Measurements from ENCODE around the gene WWOX. TPM values are rescaled to one million over a fixed set of nuclear protein-coding genes. Genes with fewer than 3 reads are reported as not detected.

Gene WWOX
- total RNA-seq, 5 donors from 2014 or later (not counting 1 experiment from before 2014, with no cell fraction given) = 21.2 to 26.0 (median 22.6) TPM

DNA sequence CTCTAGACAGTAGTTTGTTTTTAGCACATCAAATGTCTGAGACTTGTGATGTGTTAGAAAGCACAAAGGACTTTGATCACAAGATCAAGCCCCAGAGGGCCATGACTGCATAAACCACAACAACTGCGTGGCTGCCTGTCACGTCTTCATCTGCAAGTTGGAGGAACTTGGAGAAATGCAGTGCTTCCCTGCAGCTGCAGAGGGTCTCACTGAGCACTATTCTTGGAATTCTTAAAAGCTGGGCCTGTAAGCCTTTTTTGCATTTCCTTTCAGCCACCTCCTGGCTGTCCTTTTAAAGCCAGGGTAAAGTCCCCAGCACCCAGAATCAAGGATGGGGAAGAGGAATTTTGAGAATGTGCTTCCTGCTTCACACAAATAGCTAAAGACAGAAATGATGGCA, 1069.8 kb downstream of the WWOX start:
- Mint-ChIP-seq H3K4me1 (peaks cover 0 to 6% (median 5%) of the 10 kb centered on the region in 3 donors), H3K27ac (no peak overlapping the region), H3K4me3 (no peak overlapping the region), H3K9me3 (peaks cover 7 to 9% (median 9%) of the 10 kb centered on the region in 3 donors), H3K36me3 (peaks cover 6% of the 10 kb centered on the region), H3K27me3 (peaks cover 0 to 4% of the 10 kb centered on the region in 2 donors)
- no peak overlapping the region for H3K27ac ChIP-seq (ENCODE audit: low read length)
- peak in 1 of 4 experiments; percentile 53 for ATAC-seq (replicated peaks in 1 of 4)
- DNase-seq = peak in 1 of 35 experiments; percentile 12
- H3K4me3 ChIP-seq (ENCODE audit: control insufficient read depth in 1 of 2, extremely low read depth in 1 of 2, low read length in 1 of 2) = no peak overlapping the region
- no CpG with 5 or more reads among the region's 2 CpGs for WGBS (ENCODE audit: insufficient coverage)
- no peaks in the 10 kb centered on the region for H3K36me3 ChIP-seq (ENCODE audit: control insufficient read depth in 2 of 2, extremely low read depth in 1 of 2, insufficient read depth in 1 of 2, low read length in 1 of 2)
- no peaks in the 10 kb centered on the region for H3K9me3 ChIP-seq
- ChIA-PET CTCF (no interaction called here), POLR2A (no interaction called here)
- peaks cover 2 to 8% of the 10 kb centered on the region in 2 experiments for H3K4me1 ChIP-seq (ENCODE audit: control insufficient read depth in 1 of 2, extremely low read depth in 1 of 2, insufficient read depth in 2 of 2, low read length in 2 of 2)
- no peaks in the 10 kb centered on the region for H3K27me3 ChIP-seq (replicated peaks in 1 of 2; ENCODE audit: control insufficient read depth in 2 of 2, extremely low read depth in 1 of 2, insufficient read depth in 2 of 2, low read length in 1 of 2)

DNA sequence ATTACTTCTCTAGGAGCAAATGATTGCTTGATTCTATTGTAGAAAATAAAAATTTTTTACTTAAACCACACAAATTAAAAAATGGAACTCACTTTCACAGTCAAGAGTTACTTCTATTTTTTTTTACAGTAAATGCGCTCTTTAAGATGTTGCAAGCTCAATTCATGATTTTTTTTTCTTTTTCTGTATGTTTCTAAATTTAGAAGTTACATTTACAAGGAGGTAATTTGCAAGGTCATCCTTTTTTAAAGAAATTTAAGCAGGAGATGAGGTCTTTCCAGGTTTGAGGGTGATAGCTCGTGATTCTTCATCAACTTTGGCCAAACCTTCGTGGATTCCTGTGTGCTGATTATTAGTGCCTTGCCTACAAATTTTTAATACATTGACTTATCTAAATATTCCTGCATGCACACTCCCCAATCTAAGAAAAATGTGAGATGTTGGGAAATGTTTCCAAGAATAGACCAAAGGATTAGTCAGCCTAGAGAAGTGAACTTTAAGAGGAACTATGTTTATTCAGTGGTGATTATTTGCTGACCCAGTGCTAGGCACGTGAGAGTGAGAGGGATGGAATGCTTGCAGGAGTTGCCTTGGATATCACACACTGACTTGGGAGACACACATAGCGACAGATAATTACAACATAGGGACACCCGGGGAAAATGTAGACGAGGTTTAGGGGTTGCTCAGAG, 1071.2 kb downstream of the WWOX start:
- no peaks in the 10 kb centered on the region for H3K9me3 ChIP-seq
- Mint-ChIP-seq H3K4me1 (peaks cover 0 to 5% (median 5%) of the 10 kb centered on the region in 3 donors), H3K4me3 (no peak overlapping the region), H3K36me3 (peaks cover 6% of the 10 kb centered on the region), H3K9me3 (peaks cover 7 to 11% (median 9%) of the 10 kb centered on the region in 3 donors), H3K27me3 (peaks cover 0 to 4% of the 10 kb centered on the region in 2 donors), H3K27ac (no peak overlapping the region)
- H3K27me3 ChIP-seq (replicated peaks in 1 of 2; ENCODE audit: control insufficient read depth in 2 of 2, extremely low read depth in 1 of 2, insufficient read depth in 2 of 2, low read length in 1 of 2) = no peaks in the 10 kb centered on the region
- CTCF ChIA-PET = no interaction called here
- peaks cover 0 to 8% of the 10 kb centered on the region in 2 experiments for H3K4me1 ChIP-seq (ENCODE audit: control insufficient read depth in 1 of 2, extremely low read depth in 1 of 2, insufficient read depth in 2 of 2, low read length in 2 of 2)
- H3K27ac ChIP-seq (ENCODE audit: low read length) = no peak overlapping the region
- DNase-seq = no peak
- 80% methylated on average over 1 of the region's 7 CpGs for WGBS (ENCODE audit: insufficient coverage)
- H3K4me3 ChIP-seq (ENCODE audit: control insufficient read depth in 1 of 2, extremely low read depth in 1 of 2, low read length in 1 of 2) = no peak overlapping the region
- no peak for ATAC-seq (replicated peaks in 1 of 4)
- H3K36me3 ChIP-seq (ENCODE audit: control insufficient read depth in 2 of 2, extremely low read depth in 1 of 2, insufficient read depth in 1 of 2, low read length in 1 of 2) = no peaks in the 10 kb centered on the region
- POLR2A ChIA-PET = interaction anchor here in 1 of 2 donors (0.6 kb wide), 1 partner anchor 83 kb away, joined by 4 read pairs; no protein-coding TSS in a partner anchor

- Histone ChIP-seq H3K36me3 (ENCODE audit: control insufficient read depth in 2 of 2, extremely low read depth in 1 of 2, insufficient read depth in 1 of 2, low read length in 1 of 2) (peaks cover 0 to 2% of the 10 kb centered on the region in 2 donors), H3K27ac (ENCODE audit: low read length) (no peak overlapping the region), H3K4me1 (ENCODE audit: control insufficient read depth in 1 of 2, extremely low read depth in 1 of 2, insufficient read depth in 2 of 2, low read length in 2 of 2) (peaks cover 0 to 8% of the 10 kb centered on the region in 2 experiments), H3K4me3 (ENCODE audit: control insufficient read depth in 1 of 2, extremely low read depth in 1 of 2, low read length in 1 of 2) (no peak overlapping the region), H3K9me3 (no peaks in the 10 kb centered on the region), H3K27me3 (replicated peaks in 1 of 2; ENCODE audit: control insufficient read depth in 2 of 2, extremely low read depth in 1 of 2, insufficient read depth in 2 of 2, low read length in 1 of 2) (no peaks in the 10 kb centered on the region)
- no peaks in the 10 kb centered on the region for H3K27me3 Mint-ChIP-seq
- ChIA-PET CTCF (no interaction called here), POLR2A (no interaction called here)
- peaks cover 7 to 19% (median 9%) of the 10 kb centered on the region in 3 donors for H3K9me3 Mint-ChIP-seq
- peaks cover 0 to 6% (median 5%) of the 10 kb centered on the region in 3 donors for H3K4me1 Mint-ChIP-seq
- no peak overlapping the region for H3K27ac Mint-ChIP-seq
- no CpG with 5 or more reads among the region's 4 CpGs for WGBS (ENCODE audit: insufficient coverage)
- peaks cover 6% of the 10 kb centered on the region for H3K36me3 Mint-ChIP-seq
- no peak overlapping the region for H3K4me3 Mint-ChIP-seq
- DNase-seq (no peak), ATAC-seq (replicated peaks in 1 of 4) (no peak)
Observed at GRCh38 chr16:79171504-79171903, 1072.0 kb downstream of the WWOX start.

DNA sequence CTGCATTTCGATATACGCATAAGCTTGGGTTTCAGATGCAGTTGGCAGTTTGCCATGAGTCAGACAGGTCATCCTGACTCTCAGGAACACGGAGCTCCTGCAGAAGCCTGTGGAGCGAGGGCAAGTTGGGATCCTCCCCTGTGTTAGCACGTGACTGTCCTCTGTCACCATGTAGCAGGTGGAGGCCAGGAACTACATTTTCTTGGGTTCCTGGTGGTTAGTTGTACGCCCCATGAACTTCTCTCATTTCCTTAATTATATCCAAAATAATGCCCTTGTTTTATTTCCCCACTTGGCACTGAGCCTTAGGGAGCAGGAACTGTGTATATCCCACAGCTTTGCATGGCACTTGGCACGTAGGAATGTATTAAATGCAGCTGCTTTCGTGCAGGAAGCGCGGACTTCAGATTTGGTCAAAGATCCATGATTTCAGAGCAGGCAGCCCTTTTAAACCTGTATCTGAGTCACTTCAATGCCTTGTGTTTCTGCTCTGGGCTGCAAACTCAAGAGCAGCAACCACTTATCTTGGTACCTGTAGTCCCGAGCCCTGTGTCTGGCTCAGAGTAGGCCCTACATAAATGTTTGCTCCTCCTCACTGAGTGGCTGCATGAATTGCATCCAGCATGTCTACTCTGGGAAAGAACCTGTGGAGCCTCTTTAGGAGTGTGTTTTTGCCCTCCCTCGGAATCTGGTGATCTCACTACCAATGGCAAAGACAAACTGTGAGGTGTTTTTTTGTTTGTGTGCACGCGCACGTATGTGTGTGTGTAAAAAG, 1072.7 kb downstream of the WWOX start:
- WGBS (ENCODE audit: insufficient coverage) = 93% methylated on average over 13 of the region's 15 CpGs

GRCh38 chr16:79172976-79173500, 1073.6 kb downstream of the WWOX start:
- peaks cover 0 to 6% (median 5%) of the 10 kb centered on the region in 3 donors for H3K4me1 Mint-ChIP-seq
- H3K27ac Mint-ChIP-seq = no peak overlapping the region
- DNase-seq = no peak
- no peak overlapping the region for H3K4me3 Mint-ChIP-seq
- peaks cover 1 to 18% (median 2%) of the 10 kb centered on the region in 3 donors for H3K9me3 Mint-ChIP-seq
- no peaks in the 10 kb centered on the region for H3K27me3 Mint-ChIP-seq
- ATAC-seq (replicated peaks in 1 of 4) = no peak
- peaks cover 6% of the 10 kb centered on the region for H3K36me3 Mint-ChIP-seq
- peaks cover 0 to 8% of the 10 kb centered on the region in 2 experiments for H3K4me1 ChIP-seq (ENCODE audit: control insufficient read depth in 1 of 2, extremely low read depth in 1 of 2, insufficient read depth in 2 of 2, low read length in 2 of 2)
- H3K27me3 ChIP-seq (replicated peaks in 1 of 2; ENCODE audit: control insufficient read depth in 2 of 2, extremely low read depth in 1 of 2, insufficient read depth in 2 of 2, low read length in 1 of 2) = no peaks in the 10 kb centered on the region
- ChIA-PET CTCF (interaction anchor here in 1 of 2 donors (0.6 kb wide), 1 partner anchor 16 kb away, joined by 3 read pairs; no protein-coding TSS in a partner anchor), POLR2A (no interaction called here)
- peaks cover 0 to 2% of the 10 kb centered on the region in 2 donors for H3K36me3 ChIP-seq (ENCODE audit: control insufficient read depth in 2 of 2, extremely low read depth in 1 of 2, insufficient read depth in 1 of 2, low read length in 1 of 2)
- no peaks in the 10 kb centered on the region for H3K9me3 ChIP-seq
- no peak overlapping the region for H3K4me3 ChIP-seq (ENCODE audit: control insufficient read depth in 1 of 2, extremely low read depth in 1 of 2, low read length in 1 of 2)
- H3K27ac ChIP-seq (ENCODE audit: low read length) = no peak overlapping the region
- WGBS (ENCODE audit: insufficient coverage) = 94% methylated on average over 2 of the region's 4 CpGs

More for the DNA sequence above, 1072.7 kb downstream of the WWOX start:
- H3K27ac ChIP-seq (ENCODE audit: low read length) = no peak overlapping the region
- peaks cover 0 to 2% of the 10 kb centered on the region in 2 donors for H3K36me3 ChIP-seq (ENCODE audit: control insufficient read depth in 2 of 2, extremely low read depth in 1 of 2, insufficient read depth in 1 of 2, low read length in 1 of 2)
- CTCF ChIA-PET = interaction anchor here in 1 of 2 donors (0.6 kb wide), 1 partner anchor 17 kb away, joined by 3 read pairs; no protein-coding TSS in a partner anchor
- Mint-ChIP-seq H3K4me1 (peaks cover 0 to 6% (median 5%) of the 10 kb centered on the region in 3 donors), H3K27me3 (no peaks in the 10 kb centered on the region), H3K27ac (no peak overlapping the region), H3K36me3 (peaks cover 6% of the 10 kb centered on the region), H3K9me3 (peaks cover 7 to 21% (median 9%) of the 10 kb centered on the region in 3 donors), H3K4me3 (no peak overlapping the region)
- H3K4me1 ChIP-seq (ENCODE audit: control insufficient read depth in 1 of 2, extremely low read depth in 1 of 2, insufficient read depth in 2 of 2, low read length in 2 of 2) = peaks cover 0 to 8% of the 10 kb centered on the region in 2 experiments
- no peak for DNase-seq
- no peak overlapping the region for H3K4me3 ChIP-seq (ENCODE audit: control insufficient read depth in 1 of 2, extremely low read depth in 1 of 2, low read length in 1 of 2)
- POLR2A ChIA-PET = no interaction called here
- no peaks in the 10 kb centered on the region for H3K27me3 ChIP-seq (replicated peaks in 1 of 2; ENCODE audit: control insufficient read depth in 2 of 2, extremely low read depth in 1 of 2, insufficient read depth in 2 of 2, low read length in 1 of 2)
- no peaks in the 10 kb centered on the region for H3K9me3 ChIP-seq
- ATAC-seq (replicated peaks in 1 of 4) = no peak

- Mint-ChIP-seq H3K4me1 (peaks cover 0 to 5% (median 5%) of the 10 kb centered on the region in 3 donors), H3K9me3 (peaks cover 0 to 19% (median 0%) of the 10 kb centered on the region in 3 donors), H3K27ac (no peak overlapping the region), H3K4me3 (no peak overlapping the region), H3K27me3 (no peaks in the 10 kb centered on the region), H3K36me3 (peaks cover 4% of the 10 kb centered on the region)
- ATAC-seq (replicated peaks in 1 of 4) (no peak), DNase-seq (no peak)
- 94% methylated on average over 3 of the region's 4 CpGs for whole genome bisulfite sequencing (ENCODE audit: insufficient coverage)
- peaks cover 0 to 2% of the 10 kb centered on the region in 2 donors for H3K36me3 ChIP-seq (ENCODE audit: control insufficient read depth in 2 of 2, extremely low read depth in 1 of 2, insufficient read depth in 1 of 2, low read length in 1 of 2)
- ChIA-PET POLR2A (no interaction called here), CTCF (no interaction called here)
- H3K27ac ChIP-seq (ENCODE audit: low read length) = no peak overlapping the region
- peaks cover 0 to 7% of the 10 kb centered on the region in 2 experiments for H3K4me1 ChIP-seq (ENCODE audit: control insufficient read depth in 1 of 2, extremely low read depth in 1 of 2, insufficient read depth in 2 of 2, low read length in 2 of 2)
- no peak overlapping the region for H3K4me3 ChIP-seq (ENCODE audit: control insufficient read depth in 1 of 2, extremely low read depth in 1 of 2, low read length in 1 of 2)
- H3K9me3 ChIP-seq = no peaks in the 10 kb centered on the region
- no peaks in the 10 kb centered on the region for H3K27me3 ChIP-seq (replicated peaks in 1 of 2; ENCODE audit: control insufficient read depth in 2 of 2, extremely low read depth in 1 of 2, insufficient read depth in 2 of 2, low read length in 1 of 2)
Observed at GRCh38 chr16:79173919-79174318, 1074.5 kb downstream of the WWOX start.
